ENCODE measurements around the gene MRPS33.
"Not testable (repeated sequence)": the region's sequence is repeated elsewhere in the genome, so short reads cannot be mapped to it uniquely, and the experiment has no call there.

MRPS33 gene

DNA sequence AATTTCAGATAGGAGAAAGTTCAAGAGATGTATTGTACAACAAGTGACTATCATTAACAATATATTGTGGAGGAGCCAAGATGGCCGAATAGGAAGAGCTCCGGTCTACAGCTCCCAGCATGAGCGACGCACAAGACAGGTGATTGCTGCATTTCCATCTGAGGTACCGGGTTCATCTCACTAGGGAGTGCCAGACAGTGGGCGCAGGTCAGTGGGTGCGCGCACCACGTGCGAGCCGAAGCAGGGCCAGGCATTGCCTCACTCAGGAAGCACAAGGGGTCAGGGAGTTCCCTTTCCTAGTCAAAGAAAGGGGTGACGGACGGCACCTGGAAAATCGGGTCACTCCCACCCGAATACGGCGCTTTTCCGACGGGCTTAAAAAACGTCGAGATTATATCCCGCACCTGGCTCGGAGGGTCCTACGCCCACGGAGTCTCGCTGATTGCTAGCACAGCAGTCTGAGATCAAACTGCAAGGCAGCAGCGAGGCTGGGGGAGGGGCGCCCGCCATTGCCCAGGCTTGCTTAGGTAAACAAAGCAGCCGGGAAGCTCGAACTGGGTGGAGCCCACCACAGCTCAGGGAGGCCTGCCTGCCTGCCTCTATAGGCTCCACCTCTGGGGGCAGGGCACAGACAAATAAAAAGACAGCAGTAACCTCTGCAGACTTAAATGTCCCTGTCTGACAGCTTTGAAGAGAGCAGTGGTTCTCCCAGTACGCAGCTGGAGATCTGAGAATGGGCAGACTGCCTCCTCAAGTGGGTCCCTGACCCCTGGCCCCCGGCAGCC, 18.0 kb upstream of the MRPS33 start:
- H3K9me3 ChIP-seq (ENCODE audit: control insufficient read depth, low read length); H3K4me1 ChIP-seq (ENCODE audit: control insufficient read depth, insufficient read depth, low read length); DNase-seq (ENCODE audit: low read depth); H3K4me3 ChIP-seq (ENCODE audit: low read length); H3K9ac ChIP-seq (ENCODE audit: low read length); H3K27me3 ChIP-seq (replicated peaks; ENCODE audit: control insufficient read depth, insufficient read depth, low read length); H3K36me3 ChIP-seq (ENCODE audit: control insufficient read depth, insufficient read depth, low read length, severe bottlenecking): not testable (repeated sequence)

DNA sequence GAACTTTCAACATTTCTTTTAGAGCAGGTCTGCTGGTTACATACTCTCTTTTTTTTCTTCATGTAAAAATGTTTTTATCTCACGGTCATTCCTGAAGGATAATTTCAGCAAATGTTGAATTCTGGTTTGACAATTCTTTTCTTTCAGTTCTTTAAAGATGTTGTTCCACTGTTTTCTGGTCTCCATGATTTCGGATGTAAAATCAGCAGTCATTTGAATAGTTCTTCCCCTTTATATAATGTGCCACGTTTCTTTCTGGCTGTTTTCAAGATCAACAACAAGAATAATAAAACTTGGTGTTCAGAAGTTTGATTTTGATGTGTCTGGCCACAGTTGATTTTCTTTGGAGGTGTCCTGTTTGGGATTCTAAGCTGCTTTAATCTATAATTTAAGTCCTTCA, 14.0 kb upstream of the MRPS33 start:
- Histone ChIP-seq H3K27me3 (replicated peaks; ENCODE audit: control insufficient read depth, insufficient read depth, low read length) (no peaks in the 10 kb centered on the region), H3K9me3 (ENCODE audit: control insufficient read depth, low read length) (peaks cover 22% of the 10 kb centered on the region), H3K9ac (ENCODE audit: low read length) (no peak overlapping the region), H3K4me3 (ENCODE audit: low read length) (no peak overlapping the region), H3K4me1 (ENCODE audit: control insufficient read depth, insufficient read depth, low read length) (no peaks in the 10 kb centered on the region), H3K36me3 (ENCODE audit: control insufficient read depth, insufficient read depth, low read length, severe bottlenecking) (no peaks in the 10 kb centered on the region)
- DNase-seq (ENCODE audit: low read depth): no peak

DNA sequence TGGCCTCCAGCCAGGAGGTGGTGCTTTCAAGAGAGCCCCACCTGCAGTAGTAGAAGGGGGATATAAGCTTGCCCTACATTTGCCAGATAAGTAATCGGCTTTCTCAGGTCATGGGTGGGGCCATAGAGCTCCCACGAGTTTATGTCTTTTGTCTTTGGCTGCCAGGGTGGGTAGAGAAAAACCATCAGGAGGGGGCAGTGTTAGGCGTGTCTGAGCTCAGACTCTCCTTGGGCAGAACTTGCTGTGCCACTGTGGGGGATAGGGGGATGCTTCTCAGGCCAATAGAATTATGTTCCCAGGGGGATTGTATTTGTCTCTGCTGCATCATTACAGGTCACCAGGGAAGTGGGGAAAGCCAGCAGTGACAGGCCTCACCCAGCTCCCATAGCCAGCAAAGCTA, 12.3 kb upstream of the MRPS33 start:
- DNase-seq (ENCODE audit: low read depth): no peak
- H3K4me3 ChIP-seq (ENCODE audit: low read length): no peak overlapping the region
- peaks cover 22% of the 10 kb centered on the region for H3K9me3 ChIP-seq (ENCODE audit: control insufficient read depth, low read length)
- H3K4me1 ChIP-seq (ENCODE audit: control insufficient read depth, insufficient read depth, low read length): no peaks in the 10 kb centered on the region
- H3K27me3 ChIP-seq (replicated peaks; ENCODE audit: control insufficient read depth, insufficient read depth, low read length): no peaks in the 10 kb centered on the region
- no peak overlapping the region for H3K9ac ChIP-seq (ENCODE audit: low read length)
- no peaks in the 10 kb centered on the region for H3K36me3 ChIP-seq (ENCODE audit: control insufficient read depth, insufficient read depth, low read length, severe bottlenecking)

DNA sequence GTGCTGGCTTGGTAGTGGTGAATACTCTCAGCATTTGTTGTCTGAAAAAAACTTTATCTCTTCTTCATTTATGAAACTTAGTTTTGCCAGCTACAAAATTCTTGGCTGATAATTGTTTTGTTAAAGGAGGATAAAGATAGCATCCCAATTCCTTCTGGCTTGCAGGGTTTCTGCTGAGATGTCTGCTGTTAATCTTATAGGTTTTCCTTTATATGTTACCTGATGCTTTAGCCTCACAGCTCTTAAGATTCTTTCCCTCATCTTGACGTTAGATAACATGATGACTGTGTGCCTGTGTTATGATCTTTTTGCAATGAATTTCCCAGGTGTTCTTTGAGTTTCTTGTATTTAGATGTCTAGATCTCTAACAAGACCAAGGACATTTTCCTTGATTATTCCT, 9.9 kb upstream of the MRPS33 start:
- DNase-seq (ENCODE audit: low read depth): no peak
- no peaks in the 10 kb centered on the region for H3K27me3 ChIP-seq (replicated peaks; ENCODE audit: control insufficient read depth, insufficient read depth, low read length)

DNA sequence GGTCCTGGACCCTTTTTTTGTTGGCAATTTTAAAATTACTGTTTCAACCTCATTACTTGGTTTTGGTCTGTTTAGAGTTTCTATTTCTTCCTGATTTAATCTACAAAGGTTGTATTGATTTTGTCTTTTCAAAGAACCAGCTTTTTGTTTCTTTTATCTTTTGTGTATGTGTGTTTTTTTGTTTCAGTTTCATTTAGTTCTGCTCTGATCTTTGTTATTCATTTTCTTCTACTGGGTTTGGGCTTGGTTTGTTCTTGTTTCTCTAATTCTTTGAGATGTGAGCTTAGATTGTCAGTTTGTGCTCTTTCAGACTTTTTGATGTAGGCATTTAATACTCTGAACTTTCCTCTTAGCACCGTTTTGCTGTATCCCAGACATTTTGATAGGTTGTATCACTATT, 8.5 kb upstream of the MRPS33 start:
- Histone ChIP-seq H3K9ac (ENCODE audit: low read length) (no peak overlapping the region), H3K4me1 (ENCODE audit: control insufficient read depth, insufficient read depth, low read length) (no peaks in the 10 kb centered on the region), H3K9me3 (ENCODE audit: control insufficient read depth, low read length) (peaks cover 13% of the 10 kb centered on the region), H3K36me3 (ENCODE audit: control insufficient read depth, insufficient read depth, low read length, severe bottlenecking) (no peaks in the 10 kb centered on the region), H3K4me3 (ENCODE audit: low read length) (no peak overlapping the region), H3K27me3 (replicated peaks; ENCODE audit: control insufficient read depth, insufficient read depth, low read length) (no peaks in the 10 kb centered on the region)
- no peak for DNase-seq (ENCODE audit: low read depth)

More for the DNA sequence above, 9.9 kb upstream of the MRPS33 start:
- H3K4me3 ChIP-seq (ENCODE audit: low read length): no peak overlapping the region
- no peaks in the 10 kb centered on the region for H3K36me3 ChIP-seq (ENCODE audit: control insufficient read depth, insufficient read depth, low read length, severe bottlenecking)
- no peaks in the 10 kb centered on the region for H3K4me1 ChIP-seq (ENCODE audit: control insufficient read depth, insufficient read depth, low read length)
- H3K9ac ChIP-seq (ENCODE audit: low read length): no peak overlapping the region
- H3K9me3 ChIP-seq (ENCODE audit: control insufficient read depth, low read length): peaks cover 22% of the 10 kb centered on the region

DNA sequence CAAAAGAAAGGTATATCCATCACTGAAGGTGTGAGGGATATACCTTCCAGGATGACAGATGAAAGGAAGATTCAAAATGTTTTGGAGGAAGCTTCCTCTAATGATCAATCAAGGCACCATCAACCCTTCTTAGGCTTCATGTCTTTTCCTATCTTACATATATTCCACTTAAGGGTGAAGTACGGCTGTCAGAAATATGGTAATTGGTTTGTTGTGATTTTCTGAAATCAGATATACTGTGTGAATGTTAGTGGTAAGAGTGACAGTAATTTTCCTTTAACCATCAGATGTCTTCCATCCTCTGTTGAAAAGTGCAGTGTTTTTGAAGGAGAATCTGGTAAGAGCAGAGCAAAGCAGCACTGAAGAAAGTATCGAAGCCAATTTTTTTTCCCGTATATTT, 2.8 kb upstream of the MRPS33 start:
- no peak for DNase-seq (ENCODE audit: low read depth)
- Histone ChIP-seq H3K4me3 (ENCODE audit: low read length) (no peak overlapping the region), H3K36me3 (ENCODE audit: control insufficient read depth, insufficient read depth, low read length, severe bottlenecking) (no peaks in the 10 kb centered on the region), H3K9me3 (ENCODE audit: control insufficient read depth, low read length) (no peaks in the 10 kb centered on the region), H3K9ac (ENCODE audit: low read length) (no peak overlapping the region), H3K4me1 (ENCODE audit: control insufficient read depth, insufficient read depth, low read length) (peaks cover 16% of the 10 kb centered on the region), H3K27me3 (replicated peaks; ENCODE audit: control insufficient read depth, insufficient read depth, low read length) (no peaks in the 10 kb centered on the region)

DNA sequence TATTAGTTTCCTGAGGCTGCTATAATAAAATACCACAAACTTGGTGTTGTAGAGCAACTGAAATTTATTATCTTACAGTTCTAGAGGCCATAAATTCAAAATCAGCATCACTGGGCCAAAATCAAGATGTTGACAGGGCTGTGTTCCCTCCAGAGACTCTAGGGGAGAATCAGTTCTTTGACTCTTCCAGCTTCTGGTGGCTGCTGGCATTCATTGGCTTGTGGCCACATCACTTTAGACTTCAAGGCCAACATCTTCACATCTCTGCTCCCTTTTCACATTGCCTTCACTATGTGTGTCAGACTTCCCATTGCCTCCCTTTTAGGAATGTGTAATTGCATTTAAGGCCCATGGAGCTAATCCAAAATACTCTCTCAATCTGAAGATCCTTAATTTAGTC, 1.6 kb upstream of the MRPS33 start:
- no peak overlapping the region for H3K4me3 ChIP-seq (ENCODE audit: low read length)
- no peak overlapping the region for H3K9ac ChIP-seq (ENCODE audit: low read length)

DNA sequence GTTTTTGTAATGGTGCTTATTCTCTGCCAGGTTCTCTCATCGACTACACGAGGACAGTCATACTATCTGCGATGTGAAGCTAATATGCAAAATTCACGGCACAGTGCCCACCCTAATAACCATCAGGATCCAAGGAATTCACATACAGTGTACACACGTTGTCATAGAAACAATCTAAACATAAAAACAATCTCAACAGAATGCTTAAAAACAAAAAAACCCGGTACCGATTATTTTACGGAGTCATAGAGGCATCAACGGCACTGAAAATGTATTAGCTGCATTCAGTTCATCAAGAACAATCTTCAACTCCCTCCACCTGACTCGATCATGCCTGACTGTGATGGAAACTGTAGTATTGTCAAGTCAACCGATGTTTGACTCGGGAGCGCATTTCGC, 628 bp downstream of the MRPS33 start:
- DNase-seq (ENCODE audit: low read depth): peak; percentile 57

More for the DNA sequence above, 1.6 kb upstream of the MRPS33 start:
- H3K9me3 ChIP-seq (ENCODE audit: control insufficient read depth, low read length): no peaks in the 10 kb centered on the region
- no peak for DNase-seq (ENCODE audit: low read depth)
- peaks cover 26% of the 10 kb centered on the region for H3K4me1 ChIP-seq (ENCODE audit: control insufficient read depth, insufficient read depth, low read length)
- H3K27me3 ChIP-seq (replicated peaks; ENCODE audit: control insufficient read depth, insufficient read depth, low read length): no peaks in the 10 kb centered on the region
- no peaks in the 10 kb centered on the region for H3K36me3 ChIP-seq (ENCODE audit: control insufficient read depth, insufficient read depth, low read length, severe bottlenecking)

DNA sequence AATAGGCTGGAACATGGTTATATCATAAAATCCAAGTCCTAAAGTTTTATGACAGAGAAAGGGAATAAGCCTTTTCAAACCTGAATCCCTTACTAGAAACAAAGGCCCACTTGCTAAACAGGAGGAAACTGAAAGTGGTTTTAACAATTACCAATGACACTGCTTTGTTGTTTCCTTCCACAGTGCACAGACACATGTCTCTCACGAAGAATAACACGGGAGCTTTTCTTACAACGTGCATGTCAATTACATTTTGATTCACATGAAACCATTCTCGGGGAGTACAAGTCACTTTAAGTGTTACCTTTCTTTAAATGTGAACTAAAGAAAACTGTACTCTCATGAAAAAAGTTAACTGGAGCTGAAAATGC, 1.4 kb downstream of the MRPS33 start:
- peak overlapping the region; percentile 88 for H3K9ac ChIP-seq (ENCODE audit: low read length)
- peaks cover 26% of the 10 kb centered on the region for H3K4me1 ChIP-seq (ENCODE audit: control insufficient read depth, insufficient read depth, low read length)
- H3K36me3 ChIP-seq (ENCODE audit: control insufficient read depth, insufficient read depth, low read length, severe bottlenecking): peaks cover 8% of the 10 kb centered on the region
- H3K4me3 ChIP-seq (ENCODE audit: low read length): peak overlapping the region; percentile 94
- DNase-seq (ENCODE audit: low read depth): peak; percentile 5
- H3K27me3 ChIP-seq (replicated peaks; ENCODE audit: control insufficient read depth, insufficient read depth, low read length): no peaks in the 10 kb centered on the region
- H3K9me3 ChIP-seq (ENCODE audit: control insufficient read depth, low read length): no peaks in the 10 kb centered on the region

More for the DNA sequence above, 628 bp downstream of the MRPS33 start:
- no peaks in the 10 kb centered on the region for H3K27me3 ChIP-seq (replicated peaks; ENCODE audit: control insufficient read depth, insufficient read depth, low read length)
- H3K4me1 ChIP-seq (ENCODE audit: control insufficient read depth, insufficient read depth, low read length): peaks cover 26% of the 10 kb centered on the region
- H3K9me3 ChIP-seq (ENCODE audit: control insufficient read depth, low read length): no peaks in the 10 kb centered on the region
- H3K36me3 ChIP-seq (ENCODE audit: control insufficient read depth, insufficient read depth, low read length, severe bottlenecking): peaks cover 6% of the 10 kb centered on the region
- peak overlapping the region; percentile 94 for H3K4me3 ChIP-seq (ENCODE audit: low read length)
- peak overlapping the region; percentile 88 for H3K9ac ChIP-seq (ENCODE audit: low read length)

DNA sequence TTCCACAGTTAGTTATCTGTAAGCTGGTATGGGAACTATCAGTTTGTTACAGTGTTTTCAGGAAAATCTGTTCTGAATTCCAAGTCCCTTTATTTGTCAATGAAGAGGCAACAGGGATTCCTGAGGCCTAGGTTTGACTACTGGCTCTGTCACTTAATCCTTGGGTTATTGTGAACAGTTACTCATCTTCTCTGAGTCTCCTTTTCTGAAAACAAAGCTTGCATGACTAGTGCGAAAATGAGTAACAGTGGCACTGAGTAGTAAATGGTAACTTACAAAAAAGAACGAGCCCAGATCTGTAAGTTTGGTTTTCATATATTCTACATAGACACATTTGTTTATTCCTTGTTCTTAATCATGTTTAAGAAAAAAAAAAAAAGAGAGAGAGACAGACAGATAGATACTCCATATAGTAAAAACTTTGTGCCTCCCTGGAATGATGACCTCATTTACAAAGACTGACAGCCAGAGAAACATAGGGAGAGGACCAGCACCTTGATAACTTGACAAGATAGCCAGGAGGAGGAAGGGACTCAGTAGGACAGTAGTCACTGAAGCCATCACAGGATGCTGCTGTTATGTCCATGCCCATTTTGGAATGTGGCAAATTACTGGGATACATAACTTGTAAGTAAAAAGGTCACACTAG, 1.9 kb downstream of the MRPS33 start:
- H3K27me3 ChIP-seq (replicated peaks; ENCODE audit: control insufficient read depth, insufficient read depth, low read length): no peaks in the 10 kb centered on the region
- peaks cover 13% of the 10 kb centered on the region for H3K36me3 ChIP-seq (ENCODE audit: control insufficient read depth, insufficient read depth, low read length, severe bottlenecking)
- DNase-seq (ENCODE audit: low read depth): peak; percentile 18
- no peak overlapping the region for H3K4me3 ChIP-seq (ENCODE audit: low read length)
- H3K4me1 ChIP-seq (ENCODE audit: control insufficient read depth, insufficient read depth, low read length): peaks cover 26% of the 10 kb centered on the region
- H3K9me3 ChIP-seq (ENCODE audit: control insufficient read depth, low read length): no peaks in the 10 kb centered on the region
- peak overlapping the region; percentile 7 for H3K9ac ChIP-seq (ENCODE audit: low read length)

DNA sequence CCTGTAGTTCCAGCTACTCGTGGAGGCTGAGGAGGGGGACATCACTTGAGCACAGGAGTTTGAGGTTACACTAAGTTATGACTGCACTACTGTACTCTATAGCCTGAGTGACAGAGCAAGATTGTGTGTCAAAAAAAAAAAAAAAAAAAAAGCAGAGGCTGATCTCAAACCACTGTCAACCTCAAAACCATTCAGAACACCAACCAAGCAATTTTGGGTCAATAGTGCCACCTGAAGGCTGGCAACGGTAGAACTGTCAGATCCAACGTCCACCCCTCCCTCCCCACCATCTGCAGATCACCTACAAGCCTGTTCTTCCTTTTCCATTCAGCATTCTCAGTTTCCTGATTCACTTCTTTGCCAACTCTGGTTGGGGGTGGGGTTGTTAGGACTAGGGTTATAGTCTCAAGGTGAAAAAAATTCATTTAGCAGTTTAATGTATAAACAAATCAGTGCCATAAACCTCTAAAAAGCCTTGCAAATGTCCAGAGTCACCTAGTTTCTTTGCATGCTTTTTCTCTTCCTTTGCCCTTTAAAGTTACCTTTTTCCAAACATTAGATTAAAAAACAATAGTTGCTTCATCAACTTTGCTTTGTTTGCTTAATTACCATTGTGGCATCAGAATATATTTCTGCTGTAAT, 2.6 kb downstream of the MRPS33 start:
- peak; percentile 80 for DNase-seq (ENCODE audit: low read depth)
- Histone ChIP-seq H3K36me3 (ENCODE audit: control insufficient read depth, insufficient read depth, low read length, severe bottlenecking) (peaks cover 20% of the 10 kb centered on the region), H3K4me3 (ENCODE audit: low read length) (no peak overlapping the region), H3K27me3 (replicated peaks; ENCODE audit: control insufficient read depth, insufficient read depth, low read length) (no peaks in the 10 kb centered on the region), H3K9me3 (ENCODE audit: control insufficient read depth, low read length) (no peaks in the 10 kb centered on the region), H3K4me1 (ENCODE audit: control insufficient read depth, insufficient read depth, low read length) (peaks cover 26% of the 10 kb centered on the region), H3K9ac (ENCODE audit: low read length) (peak overlapping the region; percentile 7)

Data from adipocyte (in vitro differentiated cells).